ENCODE data around the gene YIPF2. TPM values are rescaled to one million over a fixed set of nuclear protein-coding genes. Genes with fewer than 3 reads are reported as not detected.
"Not testable (repeated sequence)": the region's sequence is repeated elsewhere in the genome, so short reads cannot be mapped to it uniquely, and the experiment has no call there.

The YIPF2 gene
- polyA plus RNA-seq, 1 donor, result 25.4 TPM

- no peak for DNase-seq (ENCODE audit: low read depth)
Observed at GRCh38 chr19:10911579-10912363, 16.7 kb downstream of the YIPF2 start.

- DNase-seq (ENCODE audit: low read depth), result no peak
Observed at GRCh38 chr19:10908380-10908960, 20.0 kb downstream of the YIPF2 start.

GRCh38 chr19:10907925-10908324 lies 20.5 kb downstream of the YIPF2 start:
- DNase-seq (ENCODE audit: low read depth), result no peak

GRCh38 chr19:10899151-10899653 lies 29.2 kb downstream of the YIPF2 start:
- no peak for DNase-seq (ENCODE audit: low read depth)

- no peak for DNase-seq (ENCODE audit: low read depth)
Observed at GRCh38 chr19:10898633-10899032, 29.8 kb downstream of the YIPF2 start.

GRCh38 chr19:10896851-10897526 lies 31.4 kb downstream of the YIPF2 start:
- no peak for DNase-seq (ENCODE audit: low read depth)

- no peak for DNase-seq (ENCODE audit: low read depth)
Observed at GRCh38 chr19:10895920-10896319, 32.5 kb downstream of the YIPF2 start.

GRCh38 chr19:10895363-10895762 lies 33.1 kb downstream of the YIPF2 start:
- DNase-seq (ENCODE audit: low read depth), result no peak

- no peak for DNase-seq (ENCODE audit: low read depth)
Observed at GRCh38 chr19:10894911-10895213, 33.6 kb downstream of the YIPF2 start.

- DNase-seq (ENCODE audit: low read depth), result no peak
Observed at GRCh38 chr19:10892256-10892655, 36.2 kb downstream of the YIPF2 start.

GRCh38 chr19:10891405-10892086 lies 36.9 kb downstream of the YIPF2 start:
- DNase-seq (ENCODE audit: low read depth), result no peak

- DNase-seq (ENCODE audit: low read depth), result no peak
Observed at GRCh38 chr19:10889880-10890279, 38.6 kb downstream of the YIPF2 start.

GRCh38 chr19:10888421-10888866 lies 40.0 kb downstream of the YIPF2 start:
- DNase-seq (ENCODE audit: low read depth), result no peak

- no peak for DNase-seq (ENCODE audit: low read depth)
Observed at GRCh38 chr19:10887616-10888367, 40.6 kb downstream of the YIPF2 start.

- DNase-seq (ENCODE audit: low read depth), result no peak
Observed at GRCh38 chr19:10885201-10886169, 43.0 kb downstream of the YIPF2 start.

GRCh38 chr19:10884274-10884673 lies 44.2 kb downstream of the YIPF2 start:
- DNase-seq (ENCODE audit: low read depth), result no peak

- DNase-seq (ENCODE audit: low read depth), result no peak
Observed at GRCh38 chr19:10882108-10882457, 46.4 kb downstream of the YIPF2 start.

GRCh38 chr19:10881403-10882107 lies 46.9 kb downstream of the YIPF2 start:
- DNase-seq (ENCODE audit: low read depth), result no peak

GRCh38 chr19:10878253-10878652 lies 50.2 kb downstream of the YIPF2 start:
- DNase-seq (ENCODE audit: low read depth), result no peak

GRCh38 chr19:10877608-10878007 lies 50.8 kb downstream of the YIPF2 start:
- not testable (repeated sequence) for DNase-seq (ENCODE audit: low read depth)

All from forelimb muscle (tissue), 1 donor.